ENCODE results near the gene ERMARD.

The ERMARD gene

GRCh38 chr6:169783971-169784820 lies 32.8 kb downstream of the ERMARD start:
- no peak for DNase-seq

GRCh38 chr6:169784821-169785340 lies 33.5 kb downstream of the ERMARD start:
- no peak for DNase-seq

GRCh38 chr6:169785566-169785965 lies 34.1 kb downstream of the ERMARD start:
- no peak for DNase-seq

GRCh38 chr6:169786349-169786748 lies 34.9 kb downstream of the ERMARD start:
- DNase-seq = no peak

- DNase-seq = no peak
These were observed 36.4 kb downstream of the ERMARD start for GRCh38 chr6:169787797-169788196.

- DNase-seq = no peak
These were observed 37.4 kb downstream of the ERMARD start for GRCh38 chr6:169788809-169789145.

- peak; percentile 9 for DNase-seq
These were observed 37.9 kb downstream of the ERMARD start for GRCh38 chr6:169789146-169789943.

GRCh38 chr6:169789944-169790927 lies 38.8 kb downstream of the ERMARD start:
- peak; percentile 68 for DNase-seq

GRCh38 chr6:169791721-169792131 lies 40.3 kb downstream of the ERMARD start:
- no peak for DNase-seq

- no peak for DNase-seq
These were observed 41.0 kb downstream of the ERMARD start for GRCh38 chr6:169792306-169793015.

- DNase-seq = no peak
These were observed 42.0 kb downstream of the ERMARD start for GRCh38 chr6:169793408-169793807.

GRCh38 chr6:169794317-169795055 lies 43.1 kb downstream of the ERMARD start:
- DNase-seq = no peak

- no peak for DNase-seq
These were observed 43.8 kb downstream of the ERMARD start for GRCh38 chr6:169795196-169795595.

GRCh38 chr6:169798764-169799473 lies 47.5 kb downstream of the ERMARD start:
- DNase-seq = no peak

GRCh38 chr6:169799474-169799926 lies 48.1 kb downstream of the ERMARD start:
- no peak for DNase-seq

GRCh38 chr6:169800116-169800667 lies 48.8 kb downstream of the ERMARD start:
- no peak for DNase-seq

GRCh38 chr6:169800668-169801395 lies 49.4 kb downstream of the ERMARD start:
- DNase-seq = peak; percentile 20

GRCh38 chr6:169801396-169802160 lies 50.2 kb downstream of the ERMARD start:
- DNase-seq = no peak

- no peak for DNase-seq
These were observed 51.4 kb downstream of the ERMARD start for GRCh38 chr6:169802790-169803189.
